ENCODE results near the gene AVPR1A. TPM values are rescaled to one million over a fixed set of nuclear protein-coding genes. Genes with fewer than 3 reads are reported as not detected.
A peak's percentile ranks its signal among the peaks of the same experiment; 100 is the strongest.

AVPR1A gene
- total RNA-seq, 1 donor from 2014 or later, result 1.5 TPM

GRCh38 chr12:63155375-63155774 lies 4.4 kb upstream of the AVPR1A start:
- H3K4me3 ChIP-seq (ENCODE audit: low read depth, low read length), result no peak overlapping the region
- TF ChIP-seq CTCF (conservative IDR thresholded peaks at IDR 0.05; ENCODE audit: low read depth, low read length), result no peak
- no peak for DNase-seq (ENCODE audit: low read depth)

- TF ChIP-seq CTCF (conservative IDR thresholded peaks at IDR 0.05; ENCODE audit: low read depth, low read length), result no peak
- DNase-seq (ENCODE audit: low read depth), result no peak
- no peak overlapping the region for H3K4me3 ChIP-seq (ENCODE audit: low read depth, low read length)
These were observed 3.6 kb upstream of the AVPR1A start for GRCh38 chr12:63154560-63154959.

GRCh38 chr12:63152321-63152700 lies 1.3 kb upstream of the AVPR1A start:
- H3K4me3 ChIP-seq (ENCODE audit: low read depth, low read length), result no peak overlapping the region
- TF ChIP-seq CTCF (conservative IDR thresholded peaks at IDR 0.05; ENCODE audit: low read depth, low read length), result no peak
- no peak for DNase-seq (ENCODE audit: low read depth)

- peak; percentile 88 for TF ChIP-seq CTCF (conservative IDR thresholded peaks at IDR 0.05; ENCODE audit: low read depth, low read length)
- DNase-seq (ENCODE audit: low read depth), result no peak
- H3K4me3 ChIP-seq (ENCODE audit: low read depth, low read length), result peak overlapping the region; percentile 28
These were observed 771 bp upstream of the AVPR1A start for GRCh38 chr12:63151623-63152320.

GRCh38 chr12:63149909-63150712 lies 890 bp downstream of the AVPR1A start:
- no peak for TF ChIP-seq CTCF (conservative IDR thresholded peaks at IDR 0.05; ENCODE audit: low read depth, low read length)
- no peak for DNase-seq (ENCODE audit: low read depth)
- peak overlapping the region; percentile 41 for H3K4me3 ChIP-seq (ENCODE audit: low read depth, low read length)

GRCh38 chr12:63144556-63144955 lies 6.4 kb downstream of the AVPR1A start:
- no peak overlapping the region for H3K4me3 ChIP-seq (ENCODE audit: low read depth, low read length)
- DNase-seq (ENCODE audit: low read depth), result no peak
- TF ChIP-seq CTCF (conservative IDR thresholded peaks at IDR 0.05; ENCODE audit: low read depth, low read length), result no peak

Data from epithelial cell of proximal tubule (primary cell).